ENCODE data around the gene MSI2.

The MSI2 gene

DNA sequence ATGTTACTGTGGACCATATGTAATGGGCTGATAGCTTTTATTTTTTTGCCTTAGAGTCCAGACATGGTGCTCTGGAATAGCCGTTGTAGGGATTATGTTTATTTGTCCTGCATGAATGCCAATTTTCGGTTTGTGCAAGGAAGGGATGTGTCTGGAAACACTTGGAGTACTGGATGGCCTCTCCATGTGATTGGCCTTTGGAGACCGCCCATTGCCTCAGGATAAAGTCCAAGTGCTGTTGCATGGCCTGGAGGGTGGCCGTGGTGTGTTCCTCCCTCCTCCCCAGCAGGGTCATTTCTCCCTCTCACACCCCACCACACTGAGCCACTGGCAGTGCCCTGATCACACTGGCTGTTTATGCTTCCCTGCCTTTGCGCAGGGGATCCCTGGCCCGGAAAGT, 93.9 kb downstream of the MSI2 start:
- DNase-seq, result no peak

DNA sequence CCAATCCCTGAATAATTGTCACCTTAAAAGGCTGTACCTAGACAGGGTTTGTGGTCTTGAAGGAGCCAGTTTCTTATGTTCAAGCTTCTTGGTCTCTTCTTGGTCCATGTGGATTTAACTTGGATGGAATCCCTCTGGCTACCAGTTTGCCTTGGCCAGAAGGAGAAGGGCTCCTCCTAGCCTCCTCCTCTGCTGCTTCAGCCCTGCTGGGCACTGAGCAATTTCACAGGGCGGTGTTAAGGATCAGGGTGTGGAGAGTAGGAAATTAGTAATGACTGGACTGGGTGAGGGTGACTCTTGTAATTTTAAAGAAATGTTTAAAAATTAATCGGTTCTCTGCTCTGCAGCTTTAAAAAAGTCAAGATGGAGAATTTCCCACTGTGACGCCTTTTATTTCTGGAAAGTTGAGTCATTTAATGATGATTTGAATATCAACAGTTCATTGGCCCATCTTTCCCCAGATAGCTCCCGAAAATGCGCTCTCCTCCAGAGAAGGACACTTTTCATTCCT, 96.4 kb downstream of the MSI2 start:
- DNase-seq, result no peak

DNA sequence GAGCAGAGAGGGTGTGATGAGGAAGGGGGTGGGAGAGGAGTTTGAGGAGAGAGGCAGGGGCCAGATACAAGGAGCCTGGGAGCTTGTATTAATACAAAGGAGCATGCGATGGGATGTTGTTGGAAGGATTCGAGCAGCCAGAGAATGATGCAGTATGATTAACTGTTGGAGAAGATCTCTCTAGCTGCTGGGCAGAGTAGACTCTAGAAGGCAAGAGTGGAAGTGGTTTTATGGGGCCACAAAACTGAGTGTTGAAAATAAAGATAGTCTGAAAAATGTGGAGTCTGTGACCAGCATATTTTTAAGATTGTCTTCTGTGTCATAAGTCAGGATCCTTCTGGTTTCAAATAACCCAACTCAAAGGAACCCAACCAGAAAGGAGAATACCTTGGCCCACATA, 98.3 kb downstream of the MSI2 start:
- no peak for DNase-seq

DNA sequence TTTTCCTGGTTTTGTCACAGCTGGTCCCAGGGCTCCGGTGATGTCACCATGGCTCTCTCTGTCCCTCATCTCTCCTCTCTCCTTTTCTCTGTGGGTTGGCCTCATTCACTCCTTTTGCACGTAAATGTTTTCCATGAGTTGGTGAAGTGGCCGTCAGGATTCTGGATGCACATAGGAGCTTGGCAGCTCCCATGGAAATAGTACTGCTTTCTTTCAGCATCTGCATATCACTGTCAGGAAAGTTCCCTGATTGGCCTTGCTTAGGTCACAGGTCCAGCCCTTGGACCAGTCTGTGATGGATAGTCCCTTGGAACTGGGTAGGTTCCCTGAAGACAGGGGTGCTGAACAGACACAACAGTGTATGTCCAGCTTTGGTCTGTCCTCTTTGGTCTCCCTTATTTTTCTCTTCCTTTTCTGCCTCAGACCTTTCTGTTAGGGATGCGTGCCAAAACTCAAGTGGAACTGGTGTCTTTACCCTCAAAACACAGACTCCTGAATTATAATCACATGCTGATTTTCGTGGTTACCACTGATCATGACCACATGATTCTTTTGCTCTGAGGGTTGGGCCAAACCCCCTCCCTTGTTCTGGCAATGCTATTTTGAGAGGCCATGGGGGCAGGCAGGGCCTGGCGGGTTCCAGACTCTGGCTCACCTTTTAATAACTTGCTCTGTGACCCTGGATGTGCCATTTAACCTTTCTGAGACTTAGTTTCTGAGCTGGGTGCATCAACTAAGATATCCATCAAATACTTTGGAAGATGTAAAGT, 99.0 kb downstream of the MSI2 start:
- no peak for DNase-seq

DNA sequence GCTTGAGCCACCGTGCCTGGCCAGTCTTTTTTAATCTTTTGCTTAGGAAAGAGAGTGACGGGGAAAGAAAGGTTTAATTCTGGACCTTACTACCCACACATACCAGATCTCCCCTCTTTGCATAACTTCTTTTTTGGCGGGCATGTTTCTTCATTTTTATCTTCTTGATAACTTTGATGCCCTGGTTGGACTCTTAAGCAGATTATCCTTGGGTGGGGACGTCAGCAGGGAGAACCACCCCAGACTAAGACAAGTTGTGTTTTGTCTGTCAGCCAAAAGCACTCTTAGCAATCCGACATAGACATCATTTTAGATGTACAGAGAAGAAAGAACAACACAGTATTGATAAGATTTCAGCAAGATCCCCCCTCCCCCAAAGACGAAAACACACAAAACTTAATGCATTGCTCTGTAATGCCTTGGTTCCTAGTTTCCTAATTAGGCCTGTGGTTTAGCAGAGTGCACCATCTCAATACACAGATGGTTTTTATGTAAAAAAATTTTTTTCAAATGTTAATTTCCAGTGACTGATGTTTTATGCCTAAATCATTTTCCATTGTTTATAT, 99.9 kb downstream of the MSI2 start:
- DNase-seq, result no peak

DNA sequence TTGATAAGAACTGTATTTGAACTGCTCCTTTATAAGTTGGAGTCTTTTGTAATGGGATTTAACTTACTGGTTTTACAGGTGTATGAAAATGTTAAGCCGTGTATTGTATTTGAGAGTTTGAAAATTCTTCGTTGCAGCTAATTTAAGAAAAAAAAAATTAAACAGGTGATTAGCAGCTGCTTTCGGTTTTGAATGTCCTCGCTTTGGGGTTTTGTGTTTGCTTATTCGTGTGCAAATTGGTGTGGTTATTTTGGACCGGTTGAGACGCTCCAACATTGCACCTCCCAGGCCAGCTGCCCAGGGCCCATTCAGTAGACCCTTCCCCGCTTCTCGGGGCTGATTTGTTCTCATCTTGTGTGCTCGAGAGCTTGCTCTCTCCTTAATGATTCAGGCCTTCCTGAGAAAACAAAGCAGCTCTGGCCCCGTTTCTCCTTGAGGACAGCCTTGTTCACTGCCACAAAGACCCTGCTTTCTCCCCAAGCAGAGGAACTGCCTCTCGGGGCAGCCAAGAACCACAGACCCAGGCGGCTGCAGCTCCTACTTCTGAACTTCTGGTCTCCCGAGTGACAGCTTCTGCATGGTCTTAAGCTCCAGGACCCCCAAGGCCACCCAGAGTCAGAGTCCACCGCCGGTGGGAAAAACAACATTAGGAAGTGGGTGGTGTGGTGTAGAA, 100.5 kb downstream of the MSI2 start:
- DNase-seq, result no peak

DNA sequence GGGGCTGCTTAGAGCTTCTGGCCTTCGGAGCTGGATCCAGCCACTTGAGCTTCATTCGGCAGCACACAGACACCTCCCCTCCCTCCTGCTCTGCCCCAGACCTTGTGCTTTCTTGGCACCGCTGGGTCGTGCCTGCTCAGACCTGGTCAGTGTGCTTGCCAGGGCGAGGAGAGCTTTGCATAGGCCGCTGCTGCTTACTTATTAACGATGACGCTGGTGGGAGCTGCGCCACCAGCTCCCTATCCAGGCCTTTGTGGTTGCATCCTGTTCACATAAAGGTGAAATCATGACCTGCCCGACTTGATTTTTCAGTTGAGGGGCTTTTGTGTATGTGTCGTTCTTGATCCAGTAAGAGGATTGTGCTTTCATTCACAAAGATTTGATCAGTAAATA, 101.1 kb downstream of the MSI2 start:
- DNase-seq, result no peak

DNA sequence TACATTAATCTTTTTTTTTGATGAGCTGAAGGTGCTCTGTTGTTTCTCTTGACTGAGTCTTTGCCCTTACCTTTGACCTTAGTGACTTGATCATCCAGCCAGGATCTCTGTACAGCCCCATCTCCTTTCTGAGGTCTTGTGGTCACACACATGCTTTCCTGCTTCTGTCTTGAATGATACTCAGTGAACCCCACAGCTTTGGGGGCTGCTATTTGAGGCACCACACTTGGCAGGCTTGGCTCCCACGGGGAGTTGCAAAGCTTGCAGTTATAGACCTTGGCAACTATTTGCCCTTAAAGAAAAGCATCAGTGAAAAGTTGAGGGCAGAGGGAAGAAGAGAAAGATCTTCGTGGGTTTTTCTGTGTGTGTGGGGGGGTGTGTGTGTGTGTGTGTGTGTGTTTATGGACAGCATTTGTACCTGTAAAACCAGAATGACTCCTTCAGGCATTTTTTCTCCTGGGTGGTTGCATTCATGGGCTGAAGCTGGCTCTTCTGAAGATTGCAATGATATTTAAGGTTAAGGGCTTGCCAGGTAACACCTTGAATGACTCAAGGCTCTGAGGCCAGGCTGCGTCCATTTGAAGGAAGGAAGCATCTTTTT, 101.6 kb downstream of the MSI2 start:
- DNase-seq, result no peak

DNA sequence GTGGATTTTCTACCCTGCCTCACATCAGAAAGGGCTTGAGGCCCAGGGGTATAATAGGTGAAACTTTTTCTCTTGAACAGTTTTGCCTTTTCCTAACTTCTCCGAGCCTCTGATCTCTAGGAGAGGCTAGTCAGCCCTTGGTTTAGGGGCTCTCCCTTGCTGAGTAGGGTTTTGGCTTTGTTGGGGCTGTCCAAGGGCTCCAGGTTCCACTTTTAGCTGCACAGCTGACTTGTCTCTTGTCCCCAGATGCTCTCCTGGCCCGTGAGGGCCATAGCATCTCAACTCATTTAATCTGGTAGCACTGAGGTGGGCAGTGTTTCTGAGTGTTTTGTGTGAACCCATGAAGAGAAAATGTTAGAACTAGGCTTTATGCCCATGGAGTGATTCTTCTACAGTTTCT, 103.9 kb downstream of the MSI2 start:
- DNase-seq, result no peak

DNA sequence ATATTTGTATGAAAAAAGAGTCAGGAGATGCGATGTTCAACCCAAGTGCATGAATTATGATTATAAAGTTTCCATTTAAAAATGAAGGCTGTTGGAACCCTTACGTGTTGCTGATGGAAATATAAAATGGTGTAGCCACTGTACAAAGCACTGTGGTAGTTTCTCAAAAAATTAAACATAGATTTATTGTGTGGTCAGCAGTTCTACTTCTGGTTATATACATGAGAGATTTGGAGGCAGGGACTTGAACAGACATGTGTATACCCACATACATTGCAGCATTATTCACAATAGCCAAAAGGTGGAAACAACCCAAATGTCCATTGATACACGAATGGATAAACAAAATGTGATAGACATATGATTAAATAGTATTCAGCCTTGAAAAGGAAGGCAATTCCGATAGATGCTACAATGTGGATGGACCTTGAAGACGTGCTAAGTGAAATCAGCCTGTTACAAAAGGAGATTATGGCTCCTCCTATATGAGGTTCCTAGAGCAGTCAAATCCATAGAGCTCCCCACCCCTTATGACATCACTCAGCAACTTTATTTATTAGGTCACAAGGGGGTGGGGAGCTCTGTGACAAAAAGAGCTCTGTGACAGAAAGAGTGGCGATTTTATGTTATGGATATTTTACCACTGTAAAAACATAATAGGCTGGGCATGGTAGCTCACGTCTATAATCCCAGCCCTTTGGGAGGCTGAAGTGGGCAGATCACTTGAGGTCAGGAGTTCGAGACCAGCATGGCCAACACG, 106.7 kb downstream of the MSI2 start:
- no peak for DNase-seq

DNA sequence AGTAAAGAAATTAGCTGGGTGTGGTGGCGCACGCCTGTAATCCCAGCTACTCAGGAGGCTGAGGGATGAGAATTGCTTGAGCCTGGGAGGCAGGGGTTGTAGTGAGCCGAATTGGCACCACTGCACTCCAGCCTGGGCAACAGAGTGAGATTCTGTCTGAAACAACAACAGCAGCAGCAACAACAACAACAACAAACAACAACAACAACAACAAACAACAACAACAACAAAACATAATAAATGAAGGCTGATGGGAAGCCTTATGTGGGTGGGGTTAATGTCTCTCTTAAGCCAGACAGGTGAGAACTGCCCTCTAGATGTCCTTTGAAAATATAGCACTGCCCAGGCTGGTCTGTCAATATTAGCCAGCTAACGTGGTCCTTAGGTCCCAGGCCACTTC, 107.3 kb downstream of the MSI2 start:
- DNase-seq, result no peak

DNA sequence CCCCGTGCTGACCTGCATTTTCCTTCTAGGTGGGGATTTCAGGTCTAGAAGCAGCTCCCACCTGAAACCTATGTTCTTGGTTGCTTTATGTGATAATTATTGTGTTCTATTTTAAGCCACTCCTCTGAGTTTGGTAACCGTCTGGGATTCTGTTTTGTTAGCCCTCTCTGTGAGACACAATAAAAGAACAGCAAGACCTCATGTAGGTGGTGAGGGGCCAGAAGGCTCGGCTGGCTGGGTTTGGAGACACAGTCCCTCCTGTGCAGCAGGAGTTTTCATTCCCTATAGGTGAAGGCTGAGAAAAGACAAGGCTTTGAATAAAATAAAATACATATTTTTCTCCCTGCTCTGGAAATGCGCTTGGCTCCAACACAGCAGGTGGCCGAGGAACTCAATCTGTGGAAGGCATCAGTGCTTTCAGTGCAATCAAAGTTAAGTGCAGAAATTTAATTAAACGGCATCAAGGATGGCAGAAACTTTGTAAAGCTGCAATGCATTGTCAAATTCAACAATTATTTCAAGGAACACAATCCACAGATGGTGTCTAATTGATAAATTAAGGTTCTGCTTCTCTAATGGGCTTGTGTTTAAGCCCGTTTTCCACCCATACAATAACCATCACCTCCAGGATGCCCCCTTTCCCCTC, 107.8 kb downstream of the MSI2 start:
- no peak for DNase-seq

DNA sequence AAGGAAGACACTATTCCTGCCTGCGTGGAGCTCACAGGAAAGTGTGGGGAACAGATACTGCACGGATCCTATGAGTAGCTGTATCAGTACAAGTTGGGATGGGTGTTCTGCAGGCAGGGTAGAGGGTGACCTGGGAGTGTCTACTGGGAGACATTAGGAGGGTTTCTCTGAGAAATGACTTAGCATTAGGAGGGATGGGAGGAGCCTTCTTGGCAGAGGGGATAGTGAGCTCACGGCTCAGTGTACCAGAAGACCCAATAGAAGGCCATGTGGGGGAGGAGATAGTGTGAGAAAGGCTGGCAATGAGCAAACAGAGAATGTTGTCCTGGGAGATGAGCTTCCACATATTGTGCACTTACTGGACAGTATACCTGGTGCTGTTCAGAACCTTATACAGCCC, 109.1 kb downstream of the MSI2 start:
- no peak for DNase-seq

DNA sequence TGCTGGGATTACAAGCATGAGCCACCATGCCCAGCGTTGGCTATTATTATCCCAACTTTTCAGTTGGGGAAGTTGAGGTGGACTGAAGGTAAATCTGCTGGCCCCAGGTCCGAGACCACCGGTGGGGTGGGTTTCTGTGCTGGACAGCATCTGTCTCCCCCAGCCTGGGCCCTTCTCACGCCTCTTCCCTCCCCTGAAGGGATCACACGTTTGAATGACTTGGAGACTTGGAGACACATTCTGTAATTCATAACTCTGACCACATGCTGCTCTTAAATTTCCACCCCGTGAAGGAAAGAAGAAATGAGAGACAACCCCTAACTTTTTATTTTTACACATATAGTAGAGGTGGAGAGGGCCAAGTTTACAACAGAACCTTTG, 109.8 kb downstream of the MSI2 start:
- no peak for DNase-seq

DNA sequence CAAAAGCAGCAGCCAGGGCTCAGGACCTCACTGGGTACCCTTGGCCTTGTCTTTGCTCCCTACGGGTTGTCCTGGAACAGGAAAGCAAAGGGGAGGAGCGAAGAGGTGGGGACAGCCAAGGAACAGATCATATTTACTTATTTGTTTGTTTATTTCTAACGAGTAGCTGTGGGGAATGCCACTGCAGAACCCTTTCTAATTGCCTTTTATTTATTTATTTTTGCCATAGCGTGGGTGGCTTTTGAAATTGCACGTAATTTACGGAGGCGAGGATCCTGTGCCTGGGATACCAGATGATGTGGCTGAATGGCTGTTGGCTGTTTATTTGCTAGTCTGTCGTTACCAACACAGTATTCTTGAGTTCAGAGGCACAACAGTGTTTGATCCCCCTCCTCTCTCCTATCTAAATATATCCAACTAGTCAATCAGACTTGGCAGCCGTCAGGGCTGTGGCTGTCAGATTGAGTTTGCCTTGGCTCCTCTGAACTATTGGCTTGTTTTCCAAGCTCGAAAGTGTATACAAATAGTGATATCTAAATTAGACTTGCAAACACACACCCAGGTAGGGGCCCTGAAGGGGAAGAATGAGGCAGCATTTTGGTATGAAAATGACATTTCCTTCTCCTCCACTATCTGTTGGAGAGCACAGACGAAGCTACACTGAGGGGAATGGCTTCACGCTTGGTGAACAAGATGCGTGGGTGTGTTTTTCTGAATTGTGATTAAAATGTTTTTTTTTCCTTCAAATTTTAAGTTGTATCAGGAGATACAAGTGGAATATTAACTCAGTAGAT, 110.4 kb downstream of the MSI2 start:
- no peak for DNase-seq

DNA sequence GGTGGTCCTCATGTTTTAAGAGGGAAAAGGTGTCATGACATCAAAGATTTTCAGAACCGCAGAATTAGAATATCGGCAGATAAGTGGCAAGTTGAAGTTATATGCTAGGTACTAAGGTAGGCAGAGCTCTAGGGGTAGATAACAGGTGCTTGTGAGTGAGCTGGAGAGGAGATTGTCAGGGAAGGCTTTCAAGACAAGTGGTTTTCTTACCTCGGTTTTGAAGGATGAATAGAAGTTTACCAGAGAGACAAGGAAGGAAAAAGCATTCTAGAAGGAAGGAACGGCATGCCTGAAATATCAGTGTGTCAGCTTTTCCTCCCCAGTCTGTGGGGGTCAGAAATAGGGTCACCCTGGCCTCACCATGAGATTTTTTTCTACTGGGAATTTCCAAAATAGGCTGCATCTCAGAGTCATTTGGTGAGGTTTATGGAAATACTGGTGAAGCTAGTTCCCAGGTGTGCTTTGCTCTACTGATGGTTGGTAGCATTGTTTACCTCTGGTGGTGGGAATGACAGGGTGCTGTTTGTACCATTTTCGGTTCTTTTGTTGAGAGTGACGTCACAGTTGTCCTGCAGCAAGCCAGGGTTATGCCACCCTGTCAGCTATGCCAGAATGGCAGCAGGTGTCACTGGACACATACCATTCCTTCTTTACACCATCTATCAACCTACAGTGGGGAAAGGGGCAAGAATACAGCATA, 112.5 kb downstream of the MSI2 start:
- no peak for DNase-seq

DNA sequence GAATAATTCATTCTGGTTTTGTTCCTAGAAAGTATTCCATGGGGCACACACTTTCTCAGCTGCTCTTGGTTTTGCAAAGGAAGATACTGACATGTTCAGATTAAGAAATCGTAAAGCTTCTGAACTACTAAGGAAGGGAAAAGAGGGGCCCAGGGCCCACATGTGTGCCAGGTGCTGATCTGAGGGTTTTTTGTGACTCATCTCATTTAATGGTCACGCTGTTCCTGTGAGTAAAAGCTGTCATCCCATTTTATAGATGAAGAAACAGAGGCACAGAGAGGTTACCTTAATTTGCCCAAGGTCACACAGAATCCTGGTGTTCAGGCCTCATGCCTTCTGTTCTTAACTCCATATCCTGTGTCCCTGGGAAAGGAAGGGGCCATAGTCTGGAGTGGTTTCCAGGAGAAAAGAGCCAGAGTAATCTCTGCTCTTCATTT, 113.2 kb downstream of the MSI2 start:
- DNase-seq, result no peak

DNA sequence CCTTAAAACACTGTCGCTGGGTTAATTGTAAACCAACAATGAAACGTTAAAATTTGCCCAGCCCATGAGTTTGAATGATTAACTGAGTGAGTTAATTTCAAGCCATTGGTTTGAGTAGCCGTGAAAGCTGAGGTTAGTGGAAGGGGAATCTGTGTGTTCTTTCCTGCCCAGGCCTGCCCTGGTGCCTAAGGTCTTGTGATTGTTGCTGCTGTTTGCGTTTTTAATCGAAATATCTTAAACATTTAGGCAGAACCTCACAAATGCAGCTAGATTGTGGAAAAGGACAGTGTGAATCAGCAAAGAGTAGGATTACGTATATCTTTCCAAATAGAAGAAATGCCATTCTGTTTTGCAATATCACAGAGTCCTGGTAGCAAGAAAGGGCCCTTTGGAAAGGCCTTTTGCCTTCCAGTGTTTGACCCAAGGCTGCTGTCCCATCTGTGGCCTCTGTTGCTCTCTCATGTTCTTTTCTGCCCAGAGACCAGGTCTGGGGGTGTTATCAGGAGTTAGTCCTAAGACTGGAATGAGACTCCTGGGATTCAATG, 113.8 kb downstream of the MSI2 start:
- no peak for DNase-seq

DNA sequence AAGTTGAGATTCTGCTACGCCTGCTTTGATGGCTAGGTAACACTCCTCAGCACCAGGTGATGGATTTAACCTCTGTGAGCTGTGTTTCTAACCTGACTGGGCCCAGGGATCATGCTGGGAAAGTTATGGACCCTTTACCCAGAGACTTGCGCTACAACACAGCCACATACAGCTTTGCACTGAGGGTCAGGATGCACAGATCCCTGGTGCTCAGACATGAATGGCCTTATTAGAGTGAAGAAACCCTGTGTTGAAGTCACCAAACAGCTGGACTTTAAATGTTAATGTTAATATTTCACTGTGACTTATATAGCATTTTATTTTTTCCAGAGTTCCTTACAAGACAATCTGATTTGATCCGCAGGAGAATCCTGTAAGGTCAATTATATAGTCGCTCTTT, 114.3 kb downstream of the MSI2 start:
- no peak for DNase-seq

DNA sequence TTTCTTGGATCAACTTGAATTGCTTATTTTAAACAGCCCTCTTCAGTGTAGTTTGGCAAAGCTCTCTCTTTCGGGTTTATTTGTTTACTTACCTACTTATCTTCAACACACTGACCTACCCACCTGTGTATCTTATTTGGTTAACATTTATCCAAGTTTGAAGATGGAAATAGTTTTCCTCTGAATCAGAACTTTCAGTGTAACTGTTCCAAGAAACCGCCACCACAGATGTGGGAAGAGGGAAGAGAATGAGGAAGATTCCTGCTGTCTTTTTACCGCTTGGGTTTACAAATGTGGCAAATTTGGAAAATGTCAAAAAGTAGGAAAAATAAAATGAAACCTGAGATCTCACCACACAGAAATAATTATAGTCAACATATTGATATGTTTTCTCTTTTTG, 115.8 kb downstream of the MSI2 start:
- no peak for DNase-seq

DNA sequence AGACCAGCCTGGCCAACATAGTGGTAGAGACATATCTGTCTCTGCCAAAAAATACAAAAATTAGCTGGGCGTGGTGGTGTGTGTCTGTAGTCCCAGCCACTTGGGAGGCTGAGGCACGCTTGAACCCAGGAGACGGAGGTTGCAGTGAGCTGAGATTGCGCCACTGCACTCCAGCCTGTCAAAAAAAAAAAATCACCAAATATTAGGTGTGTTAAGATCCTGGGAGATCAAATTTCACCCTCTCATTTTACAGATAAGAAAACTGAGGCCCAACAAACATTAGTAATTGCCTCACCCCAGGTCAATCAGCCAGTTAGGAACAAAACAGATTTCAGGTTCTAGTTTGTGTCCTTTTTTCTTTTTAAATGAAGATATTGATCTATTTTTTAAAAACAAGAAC, 116.7 kb downstream of the MSI2 start:
- DNase-seq, result no peak

All from activated CD4-positive, alpha-beta T cell treated with anti-CD3 and anti-CD28 coated beads for 4 hours (primary cell).